Stimulated activated CD4-positive, alpha-beta T cell treated with anti-CD3 and anti-CD28 coated beads, TNF-alpha, amount 100 ng/mL, for 1 hour (primary cell): Measurements from ENCODE around the gene RIPOR2.
A peak's percentile ranks its signal among the peaks of the same experiment; 100 is the strongest.
"Not testable (repeated sequence)": the region's sequence is repeated elsewhere in the genome, so short reads cannot be mapped to it uniquely, and the experiment has no call there.

ENCODE experiments used
- DNase-seq, 3 donors: peaks; one replicate each; pipeline ENCODE4 v3.0.0-alpha.2; 2020; ENCODE audit warnings: low read depth in 3 of 3, low spot score in 1 of 3

Gene RIPOR2

DNA sequence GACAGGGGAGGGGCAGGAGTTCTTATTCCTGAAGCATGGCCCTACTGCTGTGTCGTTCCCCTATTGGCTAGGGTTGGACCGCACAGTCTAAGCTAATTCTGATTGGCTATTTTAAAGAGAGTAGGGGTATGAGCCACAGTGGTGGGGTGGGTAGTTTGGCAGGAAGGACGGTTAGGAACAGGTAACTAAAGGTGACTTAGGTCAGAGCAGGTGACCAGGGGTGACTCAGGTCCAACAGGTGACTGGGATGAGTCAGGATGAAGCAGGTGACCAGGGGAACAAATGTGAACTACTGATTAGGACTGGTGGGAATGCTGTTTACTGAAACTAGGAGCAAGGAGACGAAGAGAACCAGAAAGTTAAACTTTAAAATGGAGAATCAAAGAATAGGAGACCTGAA is 58.0 kb downstream of the RIPOR2 start:
- not testable (repeated sequence) for DNase-seq

DNA sequence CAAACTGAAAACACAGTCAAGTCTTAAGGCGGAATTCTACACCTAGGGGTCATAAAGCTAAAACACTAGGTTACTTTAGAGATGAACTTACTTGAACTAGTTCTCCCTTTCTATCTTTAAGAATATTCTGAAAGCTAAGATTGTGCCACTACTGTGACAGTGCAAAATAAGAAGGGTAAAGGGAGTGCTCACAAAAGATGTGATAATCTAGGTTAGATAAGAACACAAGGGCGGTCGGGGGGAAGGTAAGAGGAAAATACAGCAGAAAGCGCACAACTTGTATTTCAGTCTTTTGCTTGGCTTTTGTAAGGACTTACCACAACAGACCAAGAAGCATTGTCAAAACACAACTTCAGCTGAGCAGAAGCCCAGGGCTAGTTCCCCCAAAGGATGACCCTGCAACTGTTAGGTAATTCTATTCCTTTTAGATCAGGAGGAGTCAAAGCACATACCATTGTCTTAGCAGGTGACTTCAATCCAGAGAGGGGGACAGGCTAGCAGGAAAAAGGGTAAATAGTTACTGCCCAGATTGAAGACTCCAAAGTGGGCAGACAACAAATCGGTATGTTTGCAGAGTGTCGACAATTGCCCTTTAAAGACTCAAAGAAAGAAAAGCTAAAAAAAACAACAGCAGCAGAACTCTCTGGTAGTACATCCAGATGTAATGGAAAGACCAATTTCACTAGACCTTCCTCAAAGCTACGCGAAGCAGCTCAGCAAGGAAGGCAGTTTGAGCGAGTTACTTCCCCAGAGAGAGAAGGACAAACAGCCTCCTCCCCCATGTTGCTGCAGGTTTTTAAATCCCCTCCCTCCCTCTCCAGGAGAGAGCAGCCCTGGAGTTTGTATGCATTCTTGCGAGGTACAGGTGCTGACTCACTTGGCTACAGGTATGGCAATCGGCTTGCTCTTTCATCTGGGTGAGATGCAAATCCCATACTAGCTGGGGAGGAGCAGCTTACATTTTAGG is 59.0 kb downstream of the RIPOR2 start:
- DNase-seq: no peak

DNA sequence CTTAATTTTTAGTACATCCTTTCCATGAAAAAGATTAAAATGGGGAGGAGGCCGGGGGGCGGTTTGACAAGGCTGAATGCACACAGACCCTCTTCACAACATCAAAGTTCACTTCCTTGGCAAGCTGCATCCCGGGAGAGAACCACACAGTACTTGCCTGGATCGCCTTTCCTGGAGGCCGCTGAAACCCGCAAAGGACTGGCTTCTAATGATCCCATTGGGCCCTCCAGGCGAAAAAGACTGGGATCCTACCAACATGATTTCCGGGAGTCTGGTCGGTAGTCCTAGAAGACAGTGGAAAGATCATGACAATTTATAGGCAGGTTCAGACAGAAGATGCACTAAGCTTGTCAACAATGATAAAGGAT is 60.2 kb downstream of the RIPOR2 start:
- DNase-seq: no peak

DNA sequence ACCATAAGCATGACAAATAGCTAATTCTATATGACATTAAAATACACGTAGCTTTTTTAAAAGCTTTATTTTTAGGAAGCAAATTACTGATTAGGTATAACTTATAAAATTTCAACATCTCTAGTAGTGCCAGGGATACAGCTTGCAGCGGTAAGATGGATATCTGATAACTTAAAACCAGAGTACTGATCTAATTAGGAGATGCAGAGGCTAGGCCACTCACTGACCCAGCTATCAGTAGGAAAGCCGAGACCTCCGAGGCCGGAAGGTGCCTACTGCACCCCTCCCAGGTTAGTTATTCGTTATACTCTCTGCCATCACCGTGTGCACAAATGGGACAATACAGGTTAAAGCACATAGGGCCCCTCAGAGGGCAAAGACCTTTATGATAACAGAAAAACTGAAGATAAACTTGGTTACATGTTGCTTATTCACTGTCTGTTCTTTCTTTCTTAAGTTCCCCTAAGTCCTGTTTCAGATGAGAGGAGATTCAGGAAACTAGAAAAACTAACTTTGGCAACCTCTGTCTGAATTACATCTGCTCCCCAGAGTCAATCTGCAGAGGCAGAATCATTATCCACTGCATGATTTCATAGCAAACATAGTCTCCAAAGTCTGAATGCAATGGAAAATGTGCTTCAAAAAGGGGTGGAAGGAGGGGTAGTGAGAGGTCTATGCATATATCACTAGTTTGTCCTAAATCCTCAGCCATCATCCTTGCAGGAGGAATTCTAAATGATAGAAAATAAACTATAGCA is 60.8 kb downstream of the RIPOR2 start:
- no peak for DNase-seq

DNA sequence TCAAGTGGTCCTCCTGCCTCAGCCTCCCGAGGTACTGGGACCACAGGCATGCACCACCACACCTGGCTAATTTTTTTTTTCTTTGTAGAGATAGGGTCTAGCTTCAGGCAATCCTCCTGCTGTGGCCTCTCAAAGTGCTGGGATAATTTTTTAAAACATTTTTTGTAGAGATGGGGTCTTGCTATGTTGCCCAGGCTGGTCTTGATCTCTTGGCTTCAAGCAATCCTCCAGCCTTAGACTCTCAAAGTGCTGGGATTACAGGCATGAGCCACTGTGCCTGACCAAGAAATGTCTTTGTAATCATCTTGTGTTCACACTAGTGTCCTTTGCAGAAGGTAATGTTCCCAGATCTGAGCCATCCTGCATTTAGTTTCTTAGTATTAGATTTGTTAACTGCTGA is 61.6 kb downstream of the RIPOR2 start:
- DNase-seq: no peak

DNA sequence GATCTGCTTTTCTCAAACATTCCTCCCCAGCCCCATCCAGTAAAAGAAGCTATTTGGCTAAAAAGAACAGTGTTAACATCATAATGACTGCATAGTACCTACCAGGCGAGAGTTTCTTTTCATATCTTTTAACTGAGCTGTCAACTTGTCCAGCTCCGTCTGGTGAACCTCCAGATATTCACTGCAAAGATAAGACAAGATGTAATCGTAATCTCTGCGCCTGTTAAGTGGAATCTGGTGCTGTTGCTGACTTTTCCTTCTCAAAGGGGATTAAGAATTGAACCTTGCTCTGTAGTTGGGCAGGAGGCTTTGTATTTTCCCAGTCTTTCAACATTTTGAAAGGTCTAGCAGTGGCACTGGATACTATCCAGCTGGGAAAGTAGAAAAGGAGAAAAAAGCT is 63.0 kb downstream of the RIPOR2 start:
- DNase-seq: no peak

DNA sequence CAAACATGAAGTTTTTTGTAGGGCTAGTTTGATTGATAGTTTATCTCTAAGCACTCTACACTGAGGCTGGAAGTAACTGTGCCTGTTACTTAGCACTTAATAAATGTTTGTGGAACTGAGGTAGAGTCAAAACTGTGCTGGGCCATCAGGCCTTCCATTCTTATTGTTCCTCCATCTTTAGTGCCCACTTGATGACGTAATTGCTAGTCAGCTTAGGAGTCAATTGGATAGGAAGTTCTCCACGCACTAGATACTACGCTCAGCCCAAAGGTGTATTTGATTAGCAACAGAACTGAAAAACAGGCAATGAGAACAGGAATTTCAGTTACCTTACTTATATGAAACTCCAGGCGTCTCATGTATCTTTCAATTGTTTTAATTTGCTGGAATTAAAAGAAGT is 67.0 kb downstream of the RIPOR2 start:
- no peak for DNase-seq

DNA sequence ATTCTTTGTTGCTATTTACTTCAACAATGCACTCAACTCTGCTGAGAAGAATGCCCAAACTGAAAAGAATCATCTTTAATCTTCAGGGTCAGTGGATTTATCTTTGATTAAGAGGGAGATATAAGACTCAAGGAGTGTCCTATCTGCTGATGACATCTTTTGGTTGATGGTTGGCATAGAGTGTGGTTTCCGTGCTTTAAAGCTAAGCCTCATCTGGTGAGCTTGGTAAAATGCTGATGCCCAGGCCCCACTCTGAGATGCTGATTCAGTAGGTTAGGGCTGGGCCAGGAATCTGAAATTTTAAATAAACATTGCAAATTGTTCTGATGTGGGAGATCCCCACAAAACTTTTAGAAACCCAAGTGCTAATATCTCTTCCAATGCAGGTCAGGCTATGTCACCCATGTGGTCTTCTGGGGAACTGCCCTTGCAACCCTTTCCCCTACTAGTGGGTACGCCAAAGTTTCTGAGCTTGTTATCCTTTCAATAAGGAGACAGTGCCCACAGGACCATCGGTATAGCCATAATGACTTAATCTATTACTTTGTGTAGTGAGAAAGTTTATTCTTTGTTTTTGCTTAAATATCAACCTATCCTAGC is 68.6 kb downstream of the RIPOR2 start:
- no peak for DNase-seq

DNA sequence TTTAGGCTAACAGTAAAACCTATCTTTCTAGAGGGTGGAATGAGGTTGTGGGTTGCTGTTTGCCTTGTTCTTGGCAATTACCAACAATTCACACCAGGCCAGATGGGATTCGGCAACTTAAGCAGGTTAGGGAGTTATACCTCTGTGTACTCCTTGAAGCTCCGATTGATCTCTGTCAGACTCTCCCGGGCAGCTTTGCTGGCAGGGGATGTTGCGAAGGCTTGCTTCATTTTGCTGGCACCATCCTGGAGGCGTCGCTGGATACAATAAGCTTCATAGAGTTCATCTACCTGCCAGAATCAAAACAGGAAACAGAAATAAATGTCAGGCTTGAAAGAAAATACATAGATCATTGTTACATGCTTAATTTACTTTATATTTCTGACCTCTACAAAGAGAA is 70.6 kb downstream of the RIPOR2 start:
- no peak for DNase-seq

DNA sequence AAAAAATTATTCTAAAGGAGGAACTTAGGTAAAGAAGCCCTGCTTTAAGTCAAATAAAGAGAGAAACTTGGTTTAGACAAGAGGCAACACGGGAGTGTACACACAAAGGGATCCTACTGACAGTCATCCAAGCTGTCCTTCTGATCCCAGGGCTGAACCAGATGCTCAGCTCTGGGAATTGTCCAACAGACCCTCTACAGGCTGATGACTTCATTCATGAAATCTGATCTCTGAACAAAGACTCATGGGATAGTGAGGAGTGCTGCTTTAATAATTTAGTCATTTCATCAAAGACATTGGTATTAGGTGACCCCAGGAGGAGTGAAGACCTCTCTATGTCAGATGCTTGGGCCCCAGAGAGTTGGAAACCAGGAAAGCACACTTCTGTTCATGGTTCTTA is 71.4 kb downstream of the RIPOR2 start:
- DNase-seq: no peak

DNA sequence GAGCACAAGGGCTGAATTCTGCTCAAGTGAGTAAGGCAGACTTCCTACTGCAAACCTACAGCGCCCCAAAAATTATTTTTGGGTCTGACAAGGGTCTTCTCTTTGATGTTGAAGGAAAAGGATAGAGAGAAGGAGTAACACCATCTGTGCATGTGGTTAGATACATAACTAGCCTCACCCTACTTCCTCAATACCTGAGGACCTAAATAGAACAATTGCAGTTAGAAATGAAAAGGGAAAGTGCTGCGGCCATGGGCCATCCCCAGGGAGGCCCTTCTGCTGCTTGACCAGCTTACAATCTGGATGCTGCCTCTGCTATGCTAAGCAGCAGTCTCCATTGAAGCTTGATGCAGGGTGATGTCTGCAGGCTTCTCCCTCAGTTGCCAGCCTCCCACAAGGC is 73.8 kb downstream of the RIPOR2 start:
- DNase-seq: no peak

DNA sequence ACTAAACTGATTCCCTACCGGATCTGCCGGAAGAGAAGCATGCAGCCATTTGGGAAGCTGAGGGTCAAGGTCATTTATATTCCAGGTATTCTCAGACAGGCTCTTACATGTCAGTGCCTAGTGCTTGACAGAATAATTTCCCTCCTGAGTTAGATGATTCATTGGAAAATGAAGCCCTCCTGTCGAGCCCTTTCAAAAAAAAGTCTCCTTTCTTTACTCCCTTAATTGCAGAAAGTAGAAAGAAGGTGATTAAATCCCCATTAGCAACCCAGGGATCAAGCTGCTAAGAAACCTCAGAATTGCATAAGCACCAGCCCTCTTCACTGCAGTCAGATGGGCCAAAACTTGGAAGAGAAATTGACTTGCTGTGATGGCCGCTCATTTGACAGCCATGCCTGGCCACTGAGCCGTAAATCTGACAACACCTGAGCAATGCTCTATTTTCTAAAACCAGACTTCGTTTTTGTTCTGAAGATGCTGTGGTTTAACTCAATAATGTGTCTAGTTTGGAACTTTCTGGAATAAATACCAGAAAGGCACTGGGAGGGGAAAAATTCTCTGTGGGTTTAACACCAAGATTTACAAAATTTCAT is 76.1 kb downstream of the RIPOR2 start:
- DNase-seq: no peak

DNA sequence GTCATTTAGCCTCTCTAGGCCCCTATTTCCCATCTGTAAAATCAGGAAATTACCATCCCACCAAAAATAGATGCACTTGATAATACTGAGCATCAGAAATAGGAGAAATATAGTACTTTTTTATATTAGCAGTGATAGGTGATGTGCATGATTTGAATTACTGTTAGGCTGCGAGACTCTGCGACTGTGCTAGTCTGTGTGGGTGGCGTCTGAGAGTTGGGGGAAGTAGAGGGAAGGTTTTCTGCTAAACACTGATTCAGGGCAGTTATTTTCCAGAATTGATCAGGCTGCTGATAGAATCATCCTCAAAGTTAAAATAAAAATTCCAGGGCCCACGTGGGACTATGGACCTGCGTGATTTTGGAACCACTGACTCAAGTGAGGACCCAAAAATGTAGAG is 76.6 kb downstream of the RIPOR2 start:
- DNase-seq: no peak

DNA sequence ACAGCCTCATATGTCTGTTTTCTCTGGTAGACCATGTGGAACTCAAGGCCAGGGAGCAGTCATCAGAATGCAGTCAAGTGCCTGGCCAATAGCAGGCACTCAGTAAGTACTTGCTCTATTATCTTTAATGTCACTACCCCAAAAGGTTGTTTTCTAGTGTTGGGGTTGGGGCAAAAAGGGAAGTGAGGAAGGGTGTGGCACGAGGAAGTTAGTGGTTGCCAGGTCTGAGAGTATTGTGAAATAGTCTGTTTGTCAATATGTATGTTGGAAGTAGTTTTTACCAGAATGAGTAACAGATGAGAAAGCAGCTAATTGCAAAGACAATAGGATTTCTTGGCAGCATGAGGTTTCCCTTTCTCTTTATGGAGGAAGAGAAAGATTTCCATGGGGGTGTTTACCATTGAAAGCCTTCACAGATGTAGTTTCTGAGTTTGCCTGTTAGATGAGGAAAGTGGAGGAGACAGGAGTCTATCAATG is 77.5 kb downstream of the RIPOR2 start:
- DNase-seq: no peak

DNA sequence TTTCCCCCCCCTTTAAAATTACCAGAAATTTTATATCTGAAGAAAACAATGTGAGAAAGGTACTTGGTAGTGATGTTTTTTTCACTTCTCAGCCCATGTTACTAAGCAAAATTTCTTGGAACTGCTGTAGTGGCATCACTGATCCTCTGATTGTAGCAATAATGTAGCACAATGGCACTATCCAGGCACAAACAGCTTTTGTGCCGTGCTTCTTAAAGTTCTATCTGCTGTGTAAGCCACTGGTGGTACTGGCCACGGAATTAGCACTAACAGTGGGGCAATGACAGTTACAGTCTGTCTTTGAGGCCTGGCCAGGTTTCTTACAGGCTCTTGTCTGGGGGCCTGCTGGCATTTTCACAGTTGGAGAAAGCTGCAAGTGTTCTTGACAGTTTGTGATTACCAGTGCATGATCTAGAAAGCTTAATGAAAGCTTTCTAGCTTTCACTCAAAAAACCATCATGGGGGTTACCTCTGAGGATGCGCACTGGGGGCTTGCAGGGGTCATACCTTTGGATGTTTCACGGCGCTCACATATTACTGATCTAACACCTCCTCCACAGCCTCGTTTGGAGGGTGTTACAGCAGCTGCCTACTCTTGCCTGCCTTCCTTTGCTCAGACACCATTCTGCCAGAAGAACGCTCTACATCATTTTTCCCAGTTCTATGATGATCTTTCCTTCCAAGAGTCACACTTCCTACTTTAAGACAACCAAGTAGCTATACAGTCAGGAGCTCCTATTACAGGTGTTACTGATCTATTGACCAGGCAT is 78.7 kb downstream of the RIPOR2 start:
- no peak for DNase-seq

DNA sequence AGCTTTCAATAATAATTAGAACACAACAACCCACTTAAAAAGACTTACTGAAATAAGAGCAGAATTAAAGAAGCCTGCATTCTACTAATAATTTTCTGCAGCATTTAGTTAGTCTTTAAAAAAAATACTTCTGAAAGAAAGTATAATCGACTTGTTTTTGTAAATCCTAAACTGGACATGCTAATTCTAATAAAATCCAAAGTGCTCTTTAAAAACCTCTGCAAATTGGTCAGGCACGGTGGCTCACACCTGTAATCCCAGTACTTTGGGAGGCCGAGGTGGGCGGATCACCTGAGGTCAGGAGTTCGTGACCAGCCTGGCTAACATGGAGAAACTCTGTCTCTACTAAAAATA is 79.5 kb downstream of the RIPOR2 start:
- no peak for DNase-seq

DNA sequence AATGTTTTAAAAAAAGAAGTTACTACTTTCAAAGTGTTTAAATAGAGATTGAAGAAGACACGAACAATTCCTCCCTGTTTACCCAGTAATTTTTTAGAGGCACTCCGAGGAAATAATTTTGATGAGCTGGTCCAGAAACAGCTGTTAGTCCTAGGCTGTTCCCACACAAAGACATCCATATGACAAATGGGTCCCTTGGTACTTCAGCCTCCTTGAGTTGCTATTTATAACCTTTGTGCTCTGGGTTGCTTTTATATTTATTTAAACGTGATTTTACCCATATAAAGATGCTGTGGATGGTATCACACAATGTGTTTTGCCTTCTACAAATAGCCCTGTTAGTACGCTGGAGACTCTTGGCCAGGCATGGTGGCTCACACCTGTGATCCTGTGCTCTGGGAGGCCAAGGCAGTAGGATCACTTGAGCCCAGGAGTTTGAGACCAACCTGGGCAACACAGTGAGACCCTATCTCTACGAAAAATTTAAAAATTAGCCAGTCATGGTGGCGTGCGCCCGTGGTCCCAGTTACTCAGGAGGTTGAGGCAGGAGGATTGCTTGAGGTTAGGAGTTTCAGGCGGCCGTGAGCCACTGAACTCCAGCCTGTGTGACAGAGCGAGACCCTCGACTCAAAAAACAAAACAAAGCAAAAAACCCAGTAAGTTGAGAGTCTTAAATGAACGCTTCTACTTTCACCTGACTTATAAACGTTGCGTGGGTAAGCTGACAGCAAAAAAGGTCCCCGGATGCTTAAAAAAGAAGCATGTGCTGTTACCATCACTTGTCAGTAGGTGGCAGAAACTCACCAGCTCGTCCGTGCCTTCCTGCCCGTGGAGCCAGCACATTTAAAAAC is 80.1 kb downstream of the RIPOR2 start:
- peak in 2 of 3 donors; percentile 31 to 55 for DNase-seq

DNA sequence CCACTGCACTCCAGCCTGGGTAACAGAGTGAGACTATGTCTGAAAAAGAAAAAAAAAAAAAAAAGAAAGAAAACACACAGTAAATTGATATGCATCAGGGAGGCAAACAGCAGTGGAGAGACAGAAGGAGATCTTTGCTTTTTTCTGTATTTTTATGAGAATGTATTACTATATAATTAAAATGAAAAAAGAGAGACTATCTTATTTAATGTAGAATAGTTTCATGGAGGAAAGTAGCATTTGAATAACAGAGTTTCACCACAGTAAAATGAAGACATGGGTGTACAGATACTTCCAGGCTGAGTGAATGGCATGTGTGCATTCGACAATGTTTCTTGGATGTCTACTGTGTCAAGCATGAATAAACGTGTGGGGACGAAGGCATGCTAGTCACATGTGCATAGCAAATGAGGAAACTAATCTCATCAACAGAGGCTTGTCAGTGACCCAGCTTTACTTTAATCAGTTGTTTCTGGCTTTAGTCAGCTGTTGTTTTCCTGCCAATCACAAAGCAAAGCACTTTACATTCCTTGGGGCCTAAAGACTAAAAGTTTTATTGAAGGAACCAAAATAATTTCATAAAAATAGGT is 81.6 kb downstream of the RIPOR2 start:
- no peak for DNase-seq

DNA sequence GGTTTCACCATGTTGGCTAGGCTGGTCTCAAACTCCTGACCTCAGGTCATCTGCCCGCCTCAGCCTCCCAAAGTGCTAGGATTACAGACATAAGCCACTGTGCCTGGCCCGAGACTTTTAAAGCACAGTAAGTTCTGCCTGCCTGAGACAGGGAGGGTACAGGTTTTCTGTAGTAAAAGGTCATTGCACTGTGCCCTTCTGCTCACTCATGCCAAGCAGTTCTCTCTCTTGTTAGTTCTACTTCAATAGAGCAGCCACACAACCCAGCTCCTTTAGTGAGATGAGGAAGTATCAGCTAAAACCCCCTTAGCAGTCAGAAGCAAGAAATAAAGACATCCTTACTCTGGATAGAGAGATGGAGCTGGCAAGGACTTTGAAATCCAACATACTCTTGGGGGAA is 84.7 kb downstream of the RIPOR2 start:
- DNase-seq: no peak

DNA sequence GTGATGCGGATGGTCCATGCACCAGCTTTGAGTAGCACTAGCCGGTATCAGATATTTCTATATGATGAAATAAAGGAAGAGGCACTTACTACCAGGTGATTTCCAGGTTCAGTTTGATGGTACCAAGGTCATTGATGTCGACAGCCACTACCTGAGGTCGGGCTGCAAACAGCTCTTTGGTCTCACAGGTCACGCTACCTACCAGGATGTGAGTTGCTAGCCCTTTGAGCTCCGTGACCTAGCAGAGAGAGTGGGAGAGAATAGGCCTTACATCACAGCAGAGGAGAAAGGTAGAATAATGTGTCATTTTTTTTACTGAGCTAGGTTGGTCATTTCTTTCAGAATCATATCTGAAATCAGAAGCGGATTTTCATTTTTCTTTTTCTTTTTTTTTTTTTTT is 86.0 kb downstream of the RIPOR2 start:
- DNase-seq: no peak
